Endothelial cell (in vitro differentiated cells): ENCODE results near the gene FAM199X. TPM values are rescaled to one million over a fixed set of nuclear protein-coding genes. Genes with fewer than 3 reads are reported as not detected.

ENCODE experiments used
- DNase-seq: peaks from one replicate; pipeline ENCODE4 v3.0.0; 2021; ENCODE audit warnings: low spot score
- H3K27ac Mint-ChIP-seq: one replicate; pipeline ENCODE4 v1.8.0; 2021; ENCODE audit warnings: mixed read lengths, inconsistent platforms; ENCODE audit not compliant: unreplicated experiment
- H3K27me3 Mint-ChIP-seq: one replicate; pipeline ENCODE4 v1.8.0; 2021; ENCODE audit warnings: mild to moderate bottlenecking, moderate library complexity, mixed read lengths, inconsistent platforms; ENCODE audit not compliant: unreplicated experiment
- H3K36me3 Mint-ChIP-seq: one replicate; pipeline ENCODE4 v1.8.0; 2021; ENCODE audit warnings: mild to moderate bottlenecking, low read depth, mixed read lengths, inconsistent platforms; ENCODE audit not compliant: unreplicated experiment
- H3K4me1 Mint-ChIP-seq: one replicate; pipeline ENCODE4 v1.8.0; 2021; ENCODE audit warnings: mild to moderate bottlenecking, mixed read lengths, inconsistent platforms; ENCODE audit not compliant: unreplicated experiment
- H3K4me3 Mint-ChIP-seq: one replicate; pipeline ENCODE4 v1.8.0; 2021; ENCODE audit warnings: mild to moderate bottlenecking, mixed read lengths, inconsistent platforms; ENCODE audit not compliant: unreplicated experiment
- H3K9me3 Mint-ChIP-seq: one replicate; pipeline ENCODE4 v1.8.0; 2021; ENCODE audit warnings: mixed read lengths, inconsistent platforms; ENCODE audit not compliant: unreplicated experiment
- CTCF ChIP-seq: fragments of 200-600 bp; sonication (generic); IDR thresholded peaks from one replicate; pipeline ENCODE4 v1.5.0; 2021; ENCODE audit warnings: antibody characterized with exemption; ENCODE audit not compliant: unreplicated experiment
- total RNA-seq: library from RNA; stranded (reverse); fragmentation: NEBNext Ultra II Directional; extraction: Animal tissue kit (Norgen Biotek cat#: 25700); gene quantifications from one replicate; pipeline ENCODE4 v1.2.1, GENCODE V29; 2021; ENCODE audit not compliant: unreplicated experiment

The FAM199X gene
- total RNA-seq, 1 donor from 2014 or later, result 23.2 TPM

GRCh38 chrX:104141087-104141760 lies 25.0 kb upstream of the FAM199X start:
- Mint-ChIP-seq H3K27me3 (no peaks in the 10 kb centered on the region), H3K9me3 (no peaks in the 10 kb centered on the region), H3K36me3 (no peaks in the 10 kb centered on the region), H3K4me3 (no peak overlapping the region), H3K4me1 (no peaks in the 10 kb centered on the region), H3K27ac (no peak overlapping the region)
- TF ChIP-seq CTCF, result no peak
- no peak for DNase-seq

- TF ChIP-seq CTCF, result no peak
- H3K27ac Mint-ChIP-seq, result no peak overlapping the region
- DNase-seq, result no peak
- H3K9me3 Mint-ChIP-seq, result no peaks in the 10 kb centered on the region
- H3K36me3 Mint-ChIP-seq, result no peaks in the 10 kb centered on the region
- no peaks in the 10 kb centered on the region for H3K27me3 Mint-ChIP-seq
- no peak overlapping the region for H3K4me3 Mint-ChIP-seq
- no peaks in the 10 kb centered on the region for H3K4me1 Mint-ChIP-seq
Observed at GRCh38 chrX:104151037-104151436, 15.2 kb upstream of the FAM199X start.

GRCh38 chrX:104156630-104157529 lies 9.4 kb upstream of the FAM199X start, which contains the start of gene SLC25A53:
Gene SLC25A53 (minus strand): TSS chrX:104157009. CDS start chrX:104105257, 51,752 bp downstream.
- Mint-ChIP-seq H3K27me3 (peaks cover 4% of the 10 kb centered on the region), H3K4me1 (peaks cover 4% of the 10 kb centered on the region), H3K9me3 (no peaks in the 10 kb centered on the region), H3K4me3 (peak within 1 kb of the TSS; percentile 97), H3K27ac (peak within 1 kb of the TSS; percentile 99), H3K36me3 (no peaks in the 10 kb centered on the region)
- peak; percentile 67 for DNase-seq
- TF ChIP-seq CTCF, result no peak

GRCh38 chrX:104166735-104167436 lies 633 bp downstream of the FAM199X start:
- TF ChIP-seq CTCF, result no peak
- no peak for DNase-seq
- Mint-ChIP-seq H3K9me3 (no peaks in the 10 kb centered on the region), H3K27me3 (peaks cover 5% of the 10 kb centered on the region), H3K27ac (no peak overlapping the region), H3K36me3 (peaks cover 9% of the 10 kb centered on the region), H3K4me1 (peaks cover 15% of the 10 kb centered on the region), H3K4me3 (peak overlapping the region; percentile 89)
